NB4 (cell line): ENCODE data around the gene FBXW11.

Experiments
- CTCF ChIP-seq: IDR thresholded peaks from one replicate; pipeline ENCODE4 v1.5.1; 2012; ENCODE audit warnings: low read depth, low read length
- MAX ChIP-seq: IDR thresholded peaks from 2 replicates; pipeline ENCODE4 v1.6.1; 2011; ENCODE audit warnings: low read depth, low read length
- MYC ChIP-seq: IDR thresholded peaks from 2 replicates; pipeline ENCODE4 v1.6.1; 2011; ENCODE audit warnings: low read depth, low read length
- POLR2A ChIP-seq: IDR thresholded peaks from 2 replicates; pipeline ENCODE4 v1.6.1; 2011; ENCODE audit warnings: mild to moderate bottlenecking; ENCODE audit not compliant: insufficient read length; ENCODE audit errors: extremely low read depth

DNA sequence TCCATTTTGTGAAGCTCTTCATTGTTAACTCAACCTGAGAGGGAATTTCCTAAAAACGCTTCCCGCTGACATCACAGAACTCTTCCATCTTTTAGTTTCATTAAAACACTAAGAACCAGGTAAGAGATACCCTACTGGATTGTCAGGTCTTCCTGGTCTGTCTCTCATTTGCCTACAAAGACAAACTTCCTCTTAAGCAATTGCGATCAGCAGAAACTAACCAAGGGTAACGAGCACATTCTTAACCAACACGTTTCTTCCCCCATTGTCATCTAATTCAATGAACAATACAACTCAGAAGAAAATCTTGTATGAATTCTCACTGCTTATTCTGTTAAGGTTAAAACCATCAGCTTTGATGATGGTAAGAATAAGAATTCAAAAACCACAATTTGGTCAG is 6.6 kb downstream of the FBXW11 start:
- TF ChIP-seq CTCF (no peak), MAX (peak; percentile 48; the same call in 1 of the 2 replicates), POLR2A (no peak), MYC (peak; percentile 54; the same call in 1 of the 2 replicates)
